Adrenal gland (tissue), 12 donors: Measurements from ENCODE around the gene PRPH. TPM values are rescaled to one million over a fixed set of nuclear protein-coding genes. Genes with fewer than 3 reads are reported as not detected.
A peak's percentile ranks its signal among the peaks of the same experiment; 100 is the strongest.

ENCODE experiments used
- DNase-seq, 7 donors: peaks; one replicate each; pipeline ENCODE4 v3.0.0-alpha.2; 2019 to 2020
- H3K27ac ChIP-seq, 5 donors: fragments of 200-600 bp; sonication (generic) in 4 of 5; 1 replicate in 3 of 5; 2 replicates in 2 of 5; pipeline versions ENCODE4 v1.5.1 to v1.8.0; 2016 to 2020; ENCODE audit warnings: mild to moderate bottlenecking in 1 of 5
- H3K27me3 ChIP-seq: fragments of 200-600 bp; 2 replicates; pipeline ENCODE4 v1.8.0; 2021
- H3K36me3 ChIP-seq, 2 donors: fragments of 200-600 bp; replicated peaks in 1 of 2; 1 replicate in 1 of 2; 2 replicates in 1 of 2; pipeline versions ENCODE4 v1.5.1 to v1.8.0; 2018 to 2022
- H3K4me1 ChIP-seq, 2 donors: fragments of 200-600 bp; replicated peaks in 1 of 2; 1 replicate in 1 of 2; 2 replicates in 1 of 2; pipeline versions ENCODE4 v1.5.1 to v1.8.0; 2018 to 2021
- H3K4me3 ChIP-seq, 4 donors: fragments of 200-600 bp; sonication (generic) in 3 of 4; one replicate each; pipeline ENCODE4 v1.5.1; 2016 to 2018
- H3K9me3 ChIP-seq, 3 donors: fragments of 200-600 bp; sonication (generic) in 1 of 3; replicated peaks in 1 of 3; 1 replicate in 2 of 3; 2 replicates in 1 of 3; pipeline versions ENCODE4 v1.5.1 to v1.8.0; 2016 to 2021
- POLR2A ChIP-seq, 2 donors: fragments of 450-650 bp; IDR thresholded peaks; one replicate each; pipeline ENCODE4 v1.6.1; 2017; ENCODE audit warnings: antibody characterized with exemption in 2 of 2, mild to moderate bottlenecking in 2 of 2, moderate library complexity in 1 of 2
- WGBS, 4 donors: extraction: QIAGEN DNeasy Blood & Tissue Kit in 2 of 4; methylation state at CpG; one replicate each; pipeline versions ENCODE4 v1.1.5 to v1.1.7; 2013 to 2017; 5-methylcytosine and 5-hydroxymethylcytosine counted together
- intact Hi-C, 2 donors: fragments of 100-400 bp; cut with DNase I; formaldehyde crosslinking; loops; one replicate each; pipeline versions ENCODE4 v1.14.1 to v1.15.0; 2022 to 2023
- polyA plus RNA-seq, 3 donors: library from polyadenylated mRNA; stranded (reverse); fragments of 200-250 nt in 2 of 3; fragments of 350-450 nt in 1 of 3; fragmentation: Illumina TruSeq in 1 of 3; extraction: RNeasy Lipid Tissue Mini Kit (QIAGEN cat#74804) in 1 of 3; gene quantifications; one replicate each; pipeline ENCODE4 v1.2.3, GENCODE V29; 2013 to 2014
- total RNA-seq, 9 donors: library from RNA; depleted of rRNA in 4 of 9; stranded (reverse); fragments of >200 nt in 4 of 9; fragments of 120-200 nt in 1 of 9; fragmentation: NEBNext Ultra II Directional in 1 of 9; extraction: Animal tissue kit (Norgen Biotek cat#: 25700) in 1 of 9; gene quantifications; one replicate each; pipeline versions ENCODE4 v1.1.0 to v1.2.4, GENCODE V29; 2013 to 2023
- TF ChIP-seq, protein P1 (sequence below), 6 experiments: fragments of 450-650 bp in 4 of 6; fragments of 200-600 bp in 2 of 6; sonication (generic) in 1 of 6; IDR thresholded peaks; 1 replicate in 5 of 6; 2 replicates in 1 of 6; pipeline versions ENCODE4 v1.5.1 to v1.8.0; 2016 to 2021; ENCODE audit warnings: antibody characterized with exemption in 6 of 6, mild to moderate bottlenecking in 2 of 6, moderate library complexity in 1 of 6
- donor health status: healthy with polysubstance abuse.
- donor health status: Bipolar disorder and iron deficiency.
- donor health status: DM: yes; HTN: yes; CAD: no.
- donor health status: DM: no; HTN: no; CAD: no.
- donor health status: DM: no; HTN: no; CAD: no.
- donor health status: DM: yes; HTN: yes; CAD: no.

Gene PRPH
- total and polyA plus RNA-seq, 12 donors, result 0.16 to 27.8 (median 5.9) TPM; not detected in 3

DNA sequence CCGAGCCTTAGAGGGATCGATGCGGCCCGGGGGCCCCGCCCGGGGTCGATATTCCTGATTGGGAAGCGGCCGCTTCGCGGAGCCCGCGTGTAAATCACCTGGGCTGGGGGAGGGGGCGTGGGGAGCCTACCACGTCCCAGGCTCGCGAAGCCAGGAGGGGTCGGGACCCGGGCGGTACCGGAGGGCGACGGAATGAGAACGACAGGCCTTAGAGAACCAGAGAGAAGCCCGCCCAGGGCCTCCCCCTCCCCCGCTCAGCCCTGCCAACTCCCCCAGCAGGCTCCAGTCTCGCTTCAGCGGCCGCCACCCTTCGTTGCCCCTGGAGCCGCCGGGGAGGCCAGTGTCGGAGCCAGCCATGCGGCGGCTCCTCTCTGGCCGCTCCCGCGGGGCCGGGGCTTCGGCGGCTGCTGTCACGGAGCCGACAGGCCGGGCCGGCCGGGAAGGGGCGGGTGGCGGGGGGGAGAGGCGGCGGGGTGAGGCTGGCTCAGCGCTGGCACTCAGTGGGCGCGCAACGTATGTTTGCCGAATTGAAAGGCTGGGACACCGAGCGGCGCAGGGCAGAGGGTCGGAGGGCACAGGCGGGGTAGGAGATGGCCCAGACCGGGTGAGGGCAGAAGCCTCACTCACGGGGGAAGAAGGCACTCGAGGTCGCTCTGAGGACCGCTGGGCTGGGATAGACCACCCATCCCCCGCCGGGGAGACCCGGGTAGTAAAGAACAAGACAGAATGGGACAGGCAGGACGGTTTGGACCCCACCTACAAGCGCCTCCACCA, 50.3 kb downstream of the PRPH start:
- intact Hi-C loops, result no loop called here
- Histone ChIP-seq H3K4me3 (peak overlapping the region in 2 of 4 donors; percentile 26 to 55), H3K36me3 (no peaks in the 10 kb centered on the region), H3K4me1 (peaks cover 40 to 53% of the 10 kb centered on the region in 2 donors), H3K27ac (no peak overlapping the region), H3K27me3 (peaks cover 30% of the 10 kb centered on the region), H3K9me3 (no peaks in the 10 kb centered on the region)
- DNase-seq, result peak in 3 of 7 donors; percentile 33 to 53 (median 41)
- TF ChIP-seq, protein P1, sequence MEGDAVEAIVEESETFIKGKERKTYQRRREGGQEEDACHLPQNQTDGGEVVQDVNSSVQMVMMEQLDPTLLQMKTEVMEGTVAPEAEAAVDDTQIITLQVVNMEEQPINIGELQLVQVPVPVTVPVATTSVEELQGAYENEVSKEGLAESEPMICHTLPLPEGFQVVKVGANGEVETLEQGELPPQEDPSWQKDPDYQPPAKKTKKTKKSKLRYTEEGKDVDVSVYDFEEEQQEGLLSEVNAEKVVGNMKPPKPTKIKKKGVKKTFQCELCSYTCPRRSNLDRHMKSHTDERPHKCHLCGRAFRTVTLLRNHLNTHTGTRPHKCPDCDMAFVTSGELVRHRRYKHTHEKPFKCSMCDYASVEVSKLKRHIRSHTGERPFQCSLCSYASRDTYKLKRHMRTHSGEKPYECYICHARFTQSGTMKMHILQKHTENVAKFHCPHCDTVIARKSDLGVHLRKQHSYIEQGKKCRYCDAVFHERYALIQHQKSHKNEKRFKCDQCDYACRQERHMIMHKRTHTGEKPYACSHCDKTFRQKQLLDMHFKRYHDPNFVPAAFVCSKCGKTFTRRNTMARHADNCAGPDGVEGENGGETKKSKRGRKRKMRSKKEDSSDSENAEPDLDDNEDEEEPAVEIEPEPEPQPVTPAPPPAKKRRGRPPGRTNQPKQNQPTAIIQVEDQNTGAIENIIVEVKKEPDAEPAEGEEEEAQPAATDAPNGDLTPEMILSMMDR (IDR thresholded peaks at IDR 0.05), result no peak
- TF ChIP-seq POLR2A (IDR thresholded peaks at IDR 0.05), result no peak
- 1 to 5% (median 4%) methylated on average over 11 to 70 of the region's 70 CpGs for WGBS, 4 donors

DNA sequence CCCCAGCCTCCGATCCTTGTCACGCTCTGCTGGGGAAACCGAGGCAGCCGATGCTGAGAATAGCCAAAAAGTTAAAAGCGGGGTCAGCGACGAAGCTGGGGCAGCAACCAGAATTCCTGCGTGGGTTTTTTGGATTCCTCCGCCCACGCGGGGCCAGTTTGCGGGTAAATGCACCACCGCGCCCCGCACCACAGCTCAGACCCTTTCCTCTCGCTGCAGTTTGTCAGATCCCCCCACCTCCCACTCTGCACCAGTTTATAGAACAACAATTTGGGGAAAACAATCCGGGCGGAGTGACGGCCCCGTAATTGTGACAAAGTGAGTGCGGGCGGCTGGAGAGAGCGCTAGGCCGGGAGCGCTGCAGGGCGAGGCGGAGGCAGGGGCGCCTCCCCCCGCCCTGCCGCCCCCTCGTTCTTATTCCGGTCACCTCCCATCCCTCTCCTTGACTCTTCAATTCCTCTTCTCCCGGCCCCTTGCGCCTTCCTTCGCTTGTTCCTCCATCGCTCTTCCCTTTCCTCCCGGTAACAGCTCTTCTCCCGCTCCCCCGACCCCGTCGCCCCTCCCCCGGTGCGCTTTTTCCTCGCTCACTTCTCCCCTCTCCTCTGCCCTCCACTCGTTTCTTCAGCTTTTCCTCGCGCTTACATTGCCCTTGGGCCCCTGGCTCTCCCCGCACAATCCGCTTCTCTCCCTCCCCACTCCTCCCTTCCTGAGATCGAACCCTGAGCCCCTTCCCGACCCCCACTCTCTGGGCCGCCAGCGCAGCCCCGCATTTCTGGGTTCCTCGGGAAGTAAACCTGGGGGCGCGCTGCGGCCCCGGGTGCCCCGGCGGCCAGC, 51.1 kb downstream of the PRPH start:
- Histone ChIP-seq H3K27me3 (peaks cover 33% of the 10 kb centered on the region), H3K4me1 (peaks cover 40 to 53% of the 10 kb centered on the region in 2 donors), H3K9me3 (no peaks in the 10 kb centered on the region), H3K4me3 (peak overlapping the region in 2 of 4 donors; percentile 6 to 55), H3K27ac (no peak overlapping the region), H3K36me3 (no peaks in the 10 kb centered on the region)
- WGBS, 4 donors, result 3 to 6% (median 5%) methylated on average over 53 to 61 of the region's 61 CpGs
- DNase-seq, result peak in 2 of 7 donors; percentile 18 to 42
- TF ChIP-seq, protein P1 (IDR thresholded peaks at IDR 0.05), result no peak
- no peak for TF ChIP-seq POLR2A (IDR thresholded peaks at IDR 0.05)
- intact Hi-C loops, result no loop called here

GRCh38 chr12:49346659-49347310, 51.8 kb downstream of the PRPH start, which contains the start of gene DNAJC22:
Gene DNAJC22, plus strand, starts transcription at chr12:49346888. Its CDS starts 1,985 bp downstream, at chr12:49348873.
- peaks cover 33% of the 10 kb centered on the region for H3K27me3 ChIP-seq
- H3K4me1 ChIP-seq, result peaks cover 40 to 53% of the 10 kb centered on the region in 2 donors
- no peaks in the 10 kb centered on the region for H3K9me3 ChIP-seq
- intact Hi-C loops, result no loop called here
- WGBS, 4 donors, result 3 to 12% (median 6%) methylated on average over 15 to 47 of the region's 47 CpGs
- DNase-seq, result peak in 2 of 7 donors; percentile 24 to 53
- TF ChIP-seq POLR2A (IDR thresholded peaks at IDR 0.05), result no peak
- TF ChIP-seq, protein P1 (IDR thresholded peaks at IDR 0.05), result no peak
- H3K36me3 ChIP-seq, result no peaks in the 10 kb centered on the region
- H3K4me3 ChIP-seq, result peak within 1 kb of the TSS in 2 of 4 donors; percentile 6 to 55
- H3K27ac ChIP-seq, result no peak within 1 kb of the TSS
